ENCODE results near the gene RASA3.

- TF ChIP-seq EZH2 (IDR thresholded peaks at IDR 0.05), result no peak
- TF ChIP-seq, protein P1, sequence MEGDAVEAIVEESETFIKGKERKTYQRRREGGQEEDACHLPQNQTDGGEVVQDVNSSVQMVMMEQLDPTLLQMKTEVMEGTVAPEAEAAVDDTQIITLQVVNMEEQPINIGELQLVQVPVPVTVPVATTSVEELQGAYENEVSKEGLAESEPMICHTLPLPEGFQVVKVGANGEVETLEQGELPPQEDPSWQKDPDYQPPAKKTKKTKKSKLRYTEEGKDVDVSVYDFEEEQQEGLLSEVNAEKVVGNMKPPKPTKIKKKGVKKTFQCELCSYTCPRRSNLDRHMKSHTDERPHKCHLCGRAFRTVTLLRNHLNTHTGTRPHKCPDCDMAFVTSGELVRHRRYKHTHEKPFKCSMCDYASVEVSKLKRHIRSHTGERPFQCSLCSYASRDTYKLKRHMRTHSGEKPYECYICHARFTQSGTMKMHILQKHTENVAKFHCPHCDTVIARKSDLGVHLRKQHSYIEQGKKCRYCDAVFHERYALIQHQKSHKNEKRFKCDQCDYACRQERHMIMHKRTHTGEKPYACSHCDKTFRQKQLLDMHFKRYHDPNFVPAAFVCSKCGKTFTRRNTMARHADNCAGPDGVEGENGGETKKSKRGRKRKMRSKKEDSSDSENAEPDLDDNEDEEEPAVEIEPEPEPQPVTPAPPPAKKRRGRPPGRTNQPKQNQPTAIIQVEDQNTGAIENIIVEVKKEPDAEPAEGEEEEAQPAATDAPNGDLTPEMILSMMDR (IDR thresholded peaks at IDR 0.05), result no peak
Observed at GRCh38 chr13:114043421-114044053, 88.9 kb downstream of the RASA3 start.

Measured in neural progenitor cell (in vitro differentiated cells).